ENCODE results near the gene NR6A1. TPM values are rescaled to one million over a fixed set of nuclear protein-coding genes. Genes with fewer than 3 reads are reported as not detected.

NR6A1 gene
- 1 to 10 TPM in 1 of 2 donors, under 1 TPM in 1; 0.68 to 1.4 TPM for polyA plus RNA-seq

GRCh38 chr9:124771021-124771866 lies at the start of gene NR6A1:
NR6A1 (minus strand) TSS chr9:124771311.
- 0% methylated on average over 55 to 82 of the region's 82 CpGs for WGBS, 2 donors

GRCh38 chr9:124818431-124819281 lies 47.5 kb upstream of the NR6A1 start:
- H3K9me3 ChIP-seq (ENCODE audit: control insufficient read depth in 2 of 2, insufficient read depth in 1 of 2, low read depth in 1 of 2, low read length in 1 of 2) = no peaks in the 10 kb centered on the region
- H3K36me3 ChIP-seq (ENCODE audit: control insufficient read depth in 2 of 2, insufficient read depth in 2 of 2, low read length in 1 of 2) = no peaks in the 10 kb centered on the region
- H3K4me3 ChIP-seq (ENCODE audit: low read depth in 1 of 2, low read length in 2 of 2) = no peak overlapping the region
- WGBS, 2 donors = 37 to 39% methylated on average over 18 of the region's 18 CpGs
- H3K27ac ChIP-seq (ENCODE audit: low read depth in 2 of 2, low read length in 1 of 2) = peak overlapping the region; percentile 75 to 96
- H3K4me1 ChIP-seq (ENCODE audit: control insufficient read depth in 2 of 2, insufficient read depth in 2 of 2, low read length in 1 of 2) = peaks cover 3 to 16% of the 10 kb centered on the region in 2 donors
- no peaks in the 10 kb centered on the region for H3K27me3 ChIP-seq (ENCODE audit: control insufficient read depth in 1 of 2, insufficient read depth in 2 of 2, low read length in 2 of 2)

More at GRCh38 chr9:124771021-124771866, at the start of gene NR6A1:
- Histone ChIP-seq H3K4me1 (ENCODE audit: control insufficient read depth in 2 of 2, insufficient read depth in 2 of 2, low read length in 1 of 2) (no peaks in the 10 kb centered on the region), H3K36me3 (ENCODE audit: control insufficient read depth in 2 of 2, insufficient read depth in 2 of 2, low read length in 1 of 2) (no peaks in the 10 kb centered on the region), H3K27me3 (ENCODE audit: control insufficient read depth in 1 of 2, insufficient read depth in 2 of 2, low read length in 2 of 2) (peaks cover 0 to 2% of the 10 kb centered on the region in 2 donors), H3K27ac (ENCODE audit: low read depth in 2 of 2, low read length in 1 of 2) (peak within 1 kb of the TSS; percentile 47 to 52), H3K9me3 (ENCODE audit: control insufficient read depth in 2 of 2, insufficient read depth in 1 of 2, low read depth in 1 of 2, low read length in 1 of 2) (no peaks in the 10 kb centered on the region), H3K4me3 (ENCODE audit: low read depth in 1 of 2, low read length in 2 of 2) (peak within 1 kb of the TSS; percentile 68 to 85)

GRCh38 chr9:124815601-124816000 lies 44.5 kb upstream of the NR6A1 start:
- WGBS, 2 donors = 80 to 89% methylated on average over 5 of the region's 5 CpGs
- H3K27ac ChIP-seq (ENCODE audit: low read depth in 2 of 2, low read length in 1 of 2) = no peak overlapping the region
- H3K27me3 ChIP-seq (ENCODE audit: control insufficient read depth in 1 of 2, insufficient read depth in 2 of 2, low read length in 2 of 2) = no peaks in the 10 kb centered on the region
- no peaks in the 10 kb centered on the region for H3K36me3 ChIP-seq (ENCODE audit: control insufficient read depth in 2 of 2, insufficient read depth in 2 of 2, low read length in 1 of 2)
- H3K9me3 ChIP-seq (ENCODE audit: control insufficient read depth in 2 of 2, insufficient read depth in 1 of 2, low read depth in 1 of 2, low read length in 1 of 2) = no peaks in the 10 kb centered on the region
- H3K4me1 ChIP-seq (ENCODE audit: control insufficient read depth in 2 of 2, insufficient read depth in 2 of 2, low read length in 1 of 2) = peaks cover 3 to 26% of the 10 kb centered on the region in 2 donors
- no peak overlapping the region for H3K4me3 ChIP-seq (ENCODE audit: low read depth in 1 of 2, low read length in 2 of 2)

- Histone ChIP-seq H3K27ac (ENCODE audit: low read depth in 2 of 2, low read length in 1 of 2) (peak overlapping the region; percentile 74 to 80), H3K27me3 (ENCODE audit: control insufficient read depth in 1 of 2, insufficient read depth in 2 of 2, low read length in 2 of 2) (no peaks in the 10 kb centered on the region), H3K36me3 (ENCODE audit: control insufficient read depth in 2 of 2, insufficient read depth in 2 of 2, low read length in 1 of 2) (peaks cover 0 to 3% of the 10 kb centered on the region in 2 donors), H3K4me3 (ENCODE audit: low read depth in 1 of 2, low read length in 2 of 2) (no peak overlapping the region), H3K9me3 (ENCODE audit: control insufficient read depth in 2 of 2, insufficient read depth in 1 of 2, low read depth in 1 of 2, low read length in 1 of 2) (no peaks in the 10 kb centered on the region), H3K4me1 (ENCODE audit: control insufficient read depth in 2 of 2, insufficient read depth in 2 of 2, low read length in 1 of 2) (peaks cover 3 to 27% of the 10 kb centered on the region in 2 donors)
- 53 to 61% methylated on average over 5 of the region's 5 CpGs for WGBS, 2 donors
Measured at GRCh38 chr9:124814164-124814535, 43.0 kb upstream of the NR6A1 start.

GRCh38 chr9:124813501-124814163 lies 42.5 kb upstream of the NR6A1 start:
- WGBS, 2 donors = 47 to 60% methylated on average over 11 of the region's 11 CpGs
- H3K4me1 ChIP-seq (ENCODE audit: control insufficient read depth in 2 of 2, insufficient read depth in 2 of 2, low read length in 1 of 2) = peaks cover 0 to 26% of the 10 kb centered on the region in 2 donors

GRCh38 chr9:124813041-124813440 lies 41.9 kb upstream of the NR6A1 start:
- WGBS, 2 donors = 65 to 70% methylated on average over 7 of the region's 7 CpGs
- Histone ChIP-seq H3K4me3 (ENCODE audit: low read depth in 1 of 2, low read length in 2 of 2) (no peak overlapping the region), H3K27me3 (ENCODE audit: control insufficient read depth in 1 of 2, insufficient read depth in 2 of 2, low read length in 2 of 2) (no peaks in the 10 kb centered on the region), H3K9me3 (ENCODE audit: control insufficient read depth in 2 of 2, insufficient read depth in 1 of 2, low read depth in 1 of 2, low read length in 1 of 2) (no peaks in the 10 kb centered on the region), H3K27ac (ENCODE audit: low read depth in 2 of 2, low read length in 1 of 2) (peak overlapping the region; percentile 74 to 87), H3K4me1 (ENCODE audit: control insufficient read depth in 2 of 2, insufficient read depth in 2 of 2, low read length in 1 of 2) (peaks cover 0 to 23% of the 10 kb centered on the region in 2 donors), H3K36me3 (ENCODE audit: control insufficient read depth in 2 of 2, insufficient read depth in 2 of 2, low read length in 1 of 2) (peaks cover 0 to 3% of the 10 kb centered on the region in 2 donors)

More at GRCh38 chr9:124813501-124814163, 42.5 kb upstream of the NR6A1 start:
- no peaks in the 10 kb centered on the region for H3K9me3 ChIP-seq (ENCODE audit: control insufficient read depth in 2 of 2, insufficient read depth in 1 of 2, low read depth in 1 of 2, low read length in 1 of 2)
- peak overlapping the region; percentile 74 to 87 for H3K27ac ChIP-seq (ENCODE audit: low read depth in 2 of 2, low read length in 1 of 2)
- H3K27me3 ChIP-seq (ENCODE audit: control insufficient read depth in 1 of 2, insufficient read depth in 2 of 2, low read length in 2 of 2) = no peaks in the 10 kb centered on the region
- H3K4me3 ChIP-seq (ENCODE audit: low read depth in 1 of 2, low read length in 2 of 2) = no peak overlapping the region
- peaks cover 0 to 3% of the 10 kb centered on the region in 2 donors for H3K36me3 ChIP-seq (ENCODE audit: control insufficient read depth in 2 of 2, insufficient read depth in 2 of 2, low read length in 1 of 2)

- Histone ChIP-seq H3K27me3 (ENCODE audit: control insufficient read depth in 1 of 2, insufficient read depth in 2 of 2, low read length in 2 of 2) (no peaks in the 10 kb centered on the region), H3K4me1 (ENCODE audit: control insufficient read depth in 2 of 2, insufficient read depth in 2 of 2, low read length in 1 of 2) (peaks cover 0 to 23% of the 10 kb centered on the region in 2 donors), H3K27ac (ENCODE audit: low read depth in 2 of 2, low read length in 1 of 2) (peak overlapping the region in 1 of 2 donors; percentile 87), H3K4me3 (ENCODE audit: low read depth in 1 of 2, low read length in 2 of 2) (no peak overlapping the region), H3K36me3 (ENCODE audit: control insufficient read depth in 2 of 2, insufficient read depth in 2 of 2, low read length in 1 of 2) (peaks cover 0 to 3% of the 10 kb centered on the region in 2 donors), H3K9me3 (ENCODE audit: control insufficient read depth in 2 of 2, insufficient read depth in 1 of 2, low read depth in 1 of 2, low read length in 1 of 2) (no peaks in the 10 kb centered on the region)
- WGBS, 2 donors = 46 to 57% methylated on average over 6 of the region's 6 CpGs
Measured at GRCh38 chr9:124812441-124812876, 41.3 kb upstream of the NR6A1 start.

- Histone ChIP-seq H3K4me3 (ENCODE audit: low read depth in 1 of 2, low read length in 2 of 2) (no peak overlapping the region), H3K27me3 (ENCODE audit: control insufficient read depth in 1 of 2, insufficient read depth in 2 of 2, low read length in 2 of 2) (no peaks in the 10 kb centered on the region), H3K9me3 (ENCODE audit: control insufficient read depth in 2 of 2, insufficient read depth in 1 of 2, low read depth in 1 of 2, low read length in 1 of 2) (no peaks in the 10 kb centered on the region), H3K27ac (ENCODE audit: low read depth in 2 of 2, low read length in 1 of 2) (peak overlapping the region; percentile 66 to 87), H3K4me1 (ENCODE audit: control insufficient read depth in 2 of 2, insufficient read depth in 2 of 2, low read length in 1 of 2) (peaks cover 0 to 21% of the 10 kb centered on the region in 2 donors), H3K36me3 (ENCODE audit: control insufficient read depth in 2 of 2, insufficient read depth in 2 of 2, low read length in 1 of 2) (peaks cover 0 to 3% of the 10 kb centered on the region in 2 donors)
- WGBS, 2 donors = 39 to 59% methylated on average over 12 of the region's 12 CpGs
Measured at GRCh38 chr9:124810663-124811355, 39.7 kb upstream of the NR6A1 start.

All from esophagus (tissue), 2 donors.